ENCODE data around the gene TRIM47.

GRCh38 chr17:75832164-75832651, 46.2 kb downstream of the TRIM47 start:
- TF ChIP-seq, protein P1, sequence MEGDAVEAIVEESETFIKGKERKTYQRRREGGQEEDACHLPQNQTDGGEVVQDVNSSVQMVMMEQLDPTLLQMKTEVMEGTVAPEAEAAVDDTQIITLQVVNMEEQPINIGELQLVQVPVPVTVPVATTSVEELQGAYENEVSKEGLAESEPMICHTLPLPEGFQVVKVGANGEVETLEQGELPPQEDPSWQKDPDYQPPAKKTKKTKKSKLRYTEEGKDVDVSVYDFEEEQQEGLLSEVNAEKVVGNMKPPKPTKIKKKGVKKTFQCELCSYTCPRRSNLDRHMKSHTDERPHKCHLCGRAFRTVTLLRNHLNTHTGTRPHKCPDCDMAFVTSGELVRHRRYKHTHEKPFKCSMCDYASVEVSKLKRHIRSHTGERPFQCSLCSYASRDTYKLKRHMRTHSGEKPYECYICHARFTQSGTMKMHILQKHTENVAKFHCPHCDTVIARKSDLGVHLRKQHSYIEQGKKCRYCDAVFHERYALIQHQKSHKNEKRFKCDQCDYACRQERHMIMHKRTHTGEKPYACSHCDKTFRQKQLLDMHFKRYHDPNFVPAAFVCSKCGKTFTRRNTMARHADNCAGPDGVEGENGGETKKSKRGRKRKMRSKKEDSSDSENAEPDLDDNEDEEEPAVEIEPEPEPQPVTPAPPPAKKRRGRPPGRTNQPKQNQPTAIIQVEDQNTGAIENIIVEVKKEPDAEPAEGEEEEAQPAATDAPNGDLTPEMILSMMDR (IDR thresholded peaks at IDR 0.05; ENCODE audit: poor library complexity): no peak
- TF ChIP-seq EZH2 (IDR thresholded peaks at IDR 0.05; ENCODE audit: borderline replicate concordance): no peak
- no peak for TF ChIP-seq EZH2phosphoT487 (IDR thresholded peaks at IDR 0.05; ENCODE audit: low read depth, severe bottlenecking, unreplicated experiment)

Data from hepatocyte (in vitro differentiated cells).